Activated CD8-positive, alpha-beta T cell treated with anti-CD3 and anti-CD28 coated beads for 36 hours (primary cell): ENCODE measurements around the gene FBXW11. TPM values are rescaled to one million over a fixed set of nuclear protein-coding genes. Genes with fewer than 3 reads are reported as not detected.

ENCODE experiments used
- ATAC-seq: fragments of 200-7000 bp; cut with Tn5 transposase; one replicate; pipeline ENCODE4 v1.10.0; 2021; ENCODE audit warnings: mild to moderate bottlenecking, moderate library complexity
- CTCF ChIA-PET: fragments of 350-600 bp; sonication (Branson Sonifier 250); formaldehyde crosslinking; loops from one replicate; lab custom pipeline; 2021; ENCODE audit warnings: antibody characterized with exemption; lab: Charles Lee
- POLR2A ChIA-PET: fragments of 350-600 bp; sonication (Branson Sonifier 250); formaldehyde crosslinking; loops from one replicate; lab custom pipeline; 2021; ENCODE audit warnings: antibody characterized with exemption; lab: Charles Lee
- DNase-seq: peaks from one replicate; pipeline ENCODE4 v3.0.0-alpha.2; 2020
- H3K27ac Mint-ChIP-seq: one replicate; pipeline ENCODE4 v1.8.0; 2021; ENCODE audit warnings: mild to moderate bottlenecking, mixed read lengths
- H3K27me3 Mint-ChIP-seq: one replicate; pipeline ENCODE4 v1.8.0; 2021; ENCODE audit warnings: mixed read lengths
- H3K36me3 Mint-ChIP-seq: one replicate; pipeline ENCODE4 v1.8.0; 2021; ENCODE audit warnings: low read depth, mixed read lengths
- H3K4me1 Mint-ChIP-seq: one replicate; pipeline ENCODE4 v1.8.0; 2021; ENCODE audit warnings: low read depth, mixed read lengths
- H3K4me3 Mint-ChIP-seq: one replicate; pipeline ENCODE4 v1.8.0; 2021; ENCODE audit warnings: mild to moderate bottlenecking, moderate library complexity, mixed read lengths
- H3K9me3 Mint-ChIP-seq: one replicate; pipeline ENCODE4 v1.8.0; 2021; ENCODE audit warnings: mixed read lengths
- intact Hi-C: fragments of 100-400 bp; cut with micrococcal nuclease; formaldehyde crosslinking; loops from one replicate; pipeline ENCODE4 v1.10.0; 2022
- total RNA-seq, 2 experiments: library from RNA; stranded (reverse); gene quantifications; one replicate each; pipeline ENCODE4 v1.2.3, GENCODE V29; 2021
- TF ChIP-seq, protein P1 (sequence below): fragments of 200-600 bp; IDR thresholded peaks from one replicate; pipeline ENCODE4 v1.8.0; 2022; ENCODE audit warnings: antibody characterized with exemption, mild to moderate bottlenecking

The FBXW11 gene
- total RNA-seq, 2 experiments from 2014 or later = 49.3 to 52.6 TPM

DNA sequence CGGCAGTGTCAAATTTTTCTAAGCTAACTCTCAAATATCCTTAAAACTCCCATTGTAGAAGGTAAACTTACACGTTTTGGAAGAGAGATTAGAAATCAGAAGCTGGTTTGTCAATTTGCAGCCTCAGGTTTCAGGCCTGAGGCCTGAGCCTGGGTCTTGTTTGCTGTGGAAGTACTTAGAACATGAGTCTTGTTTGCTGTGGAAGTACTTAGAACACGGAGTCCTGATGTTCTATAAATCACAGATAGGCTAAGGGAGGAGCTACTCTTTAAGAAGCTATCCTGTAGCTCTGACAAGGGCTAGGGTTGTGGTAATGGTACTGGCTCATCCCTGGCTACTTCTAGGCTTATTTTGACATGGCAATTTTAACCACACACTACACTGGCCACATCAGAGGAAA, 97.8 kb downstream of the FBXW11 start:
- DNase-seq = no peak
- H3K9me3 Mint-ChIP-seq = no peaks in the 10 kb centered on the region
- H3K27ac Mint-ChIP-seq = no peak overlapping the region
- ChIA-PET CTCF (interaction anchor here (1.0 to 5.2 kb wide), 19 partner anchors 9 to 1164 kb away, joined by 3 to 41 read pairs (median 3); partner anchors contain the start of genes FBXW11 and FGF18), POLR2A (interaction anchor here (0.9 to 1.1 kb wide), 2 partner anchors 96 to 99 kb away, joined by 3 read pairs; no protein-coding TSS in a partner anchor)
- no peaks in the 10 kb centered on the region for H3K27me3 Mint-ChIP-seq
- intact Hi-C loops = loop anchor here (5.0 kb wide), 4 partner anchors 49 to 426 kb away; partner anchors contain the start of genes FBXW11 and STK10
- H3K4me1 Mint-ChIP-seq = peaks cover 70% of the 10 kb centered on the region
- ATAC-seq = no peak
- TF ChIP-seq, protein P1, sequence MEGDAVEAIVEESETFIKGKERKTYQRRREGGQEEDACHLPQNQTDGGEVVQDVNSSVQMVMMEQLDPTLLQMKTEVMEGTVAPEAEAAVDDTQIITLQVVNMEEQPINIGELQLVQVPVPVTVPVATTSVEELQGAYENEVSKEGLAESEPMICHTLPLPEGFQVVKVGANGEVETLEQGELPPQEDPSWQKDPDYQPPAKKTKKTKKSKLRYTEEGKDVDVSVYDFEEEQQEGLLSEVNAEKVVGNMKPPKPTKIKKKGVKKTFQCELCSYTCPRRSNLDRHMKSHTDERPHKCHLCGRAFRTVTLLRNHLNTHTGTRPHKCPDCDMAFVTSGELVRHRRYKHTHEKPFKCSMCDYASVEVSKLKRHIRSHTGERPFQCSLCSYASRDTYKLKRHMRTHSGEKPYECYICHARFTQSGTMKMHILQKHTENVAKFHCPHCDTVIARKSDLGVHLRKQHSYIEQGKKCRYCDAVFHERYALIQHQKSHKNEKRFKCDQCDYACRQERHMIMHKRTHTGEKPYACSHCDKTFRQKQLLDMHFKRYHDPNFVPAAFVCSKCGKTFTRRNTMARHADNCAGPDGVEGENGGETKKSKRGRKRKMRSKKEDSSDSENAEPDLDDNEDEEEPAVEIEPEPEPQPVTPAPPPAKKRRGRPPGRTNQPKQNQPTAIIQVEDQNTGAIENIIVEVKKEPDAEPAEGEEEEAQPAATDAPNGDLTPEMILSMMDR = no peak
- peaks cover 20% of the 10 kb centered on the region for H3K36me3 Mint-ChIP-seq
- no peak overlapping the region for H3K4me3 Mint-ChIP-seq

DNA sequence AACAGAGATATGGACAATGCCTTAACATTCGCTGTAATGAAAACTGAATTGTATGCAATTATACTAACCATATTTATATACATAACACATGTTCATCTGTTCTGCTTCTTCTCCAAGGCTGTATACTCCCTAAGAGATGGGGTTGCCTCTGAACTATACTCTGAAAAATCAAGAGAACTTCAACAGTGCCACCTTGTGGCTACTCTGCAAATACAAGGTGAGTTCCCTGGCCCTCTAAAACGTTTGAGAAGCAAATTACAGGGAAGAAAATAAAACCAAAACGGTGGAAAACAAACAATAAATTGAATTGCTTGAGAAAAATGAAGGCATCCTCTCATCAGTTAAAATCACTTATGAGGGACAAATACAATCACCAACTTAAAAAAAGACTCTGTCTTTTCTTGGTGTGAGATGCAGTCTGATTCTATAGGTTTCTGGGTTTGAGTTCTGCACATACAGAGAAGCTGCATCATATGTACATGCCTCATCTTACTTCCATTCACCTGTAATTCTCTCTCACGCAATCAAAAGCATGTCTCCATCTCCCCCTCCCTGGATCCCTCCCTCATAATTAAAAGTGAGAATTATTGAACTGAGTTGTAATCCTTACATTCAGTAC, 98.6 kb downstream of the FBXW11 start:
- POLR2A ChIA-PET = interaction anchor here (1.1 to 2.5 kb wide), 2 partner anchors 97 to 99 kb away, joined by 3 to 19 read pairs; partner anchors contain the start of gene FBXW11
- ATAC-seq (peak; percentile 81), DNase-seq (peak; percentile 67)
- H3K36me3 Mint-ChIP-seq = peaks cover 20% of the 10 kb centered on the region
- no peak overlapping the region for H3K4me3 Mint-ChIP-seq
- H3K9me3 Mint-ChIP-seq = no peaks in the 10 kb centered on the region
- intact Hi-C loops = loop anchor here (2.0 to 5.0 kb wide), 5 partner anchors 49 to 489 kb away; partner anchors contain the start of genes FBXW11, FGF18 and STK10
- no peaks in the 10 kb centered on the region for H3K27me3 Mint-ChIP-seq
- peak overlapping the region; percentile 79 for H3K27ac Mint-ChIP-seq
- CTCF ChIA-PET = interaction anchor here (0.7 to 5.2 kb wide), 15 partner anchors 9 to 1163 kb away, joined by 3 to 41 read pairs (median 4); partner anchors contain the start of genes FBXW11 and FGF18
- TF ChIP-seq, protein P1 = peak; percentile 88
- H3K4me1 Mint-ChIP-seq = peaks cover 63% of the 10 kb centered on the region

DNA sequence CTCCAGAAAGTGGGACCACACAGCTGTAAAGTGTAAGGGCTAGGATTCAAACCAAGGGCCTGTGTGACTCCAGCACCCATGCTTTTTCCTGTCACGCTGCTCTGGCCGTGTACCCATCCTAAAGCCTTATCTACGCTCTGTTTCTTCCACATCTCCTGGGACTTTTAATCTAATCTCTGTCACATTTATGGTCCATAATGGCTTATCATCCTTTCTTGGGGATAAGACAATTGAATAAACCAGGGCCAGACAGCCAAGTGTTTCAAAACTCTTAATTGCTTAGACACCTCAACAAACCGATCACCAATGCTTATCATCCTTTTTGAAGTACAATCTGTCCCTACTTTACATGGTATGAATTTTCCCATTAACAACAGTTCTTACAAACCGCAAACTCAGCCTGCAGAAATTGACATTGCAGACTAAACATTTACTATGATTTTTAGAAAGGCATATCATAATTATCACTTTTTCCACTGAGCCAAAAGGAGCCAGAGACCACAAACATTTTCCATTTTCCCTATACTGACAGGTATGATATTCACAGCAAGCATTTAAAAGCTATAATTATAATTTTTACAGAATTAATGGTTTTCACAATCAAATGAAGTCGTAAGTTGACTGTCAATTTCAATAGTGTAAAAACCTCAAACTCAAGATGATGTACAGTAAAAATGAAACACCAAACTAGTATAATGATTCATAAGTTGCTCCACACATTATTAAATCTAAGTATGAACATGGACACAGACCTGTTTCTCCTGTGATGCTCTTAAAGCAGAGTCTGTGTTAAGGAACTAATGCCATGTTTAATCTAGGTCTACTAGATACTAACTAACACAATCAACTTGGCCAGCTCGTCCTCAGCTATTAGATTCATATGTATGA, 99.5 kb downstream of the FBXW11 start:
- Mint-ChIP-seq H3K4me1 (peaks cover 57% of the 10 kb centered on the region), H3K27me3 (no peaks in the 10 kb centered on the region), H3K4me3 (peak overlapping the region; percentile 9), H3K36me3 (peaks cover 20% of the 10 kb centered on the region), H3K9me3 (no peaks in the 10 kb centered on the region), H3K27ac (peak overlapping the region; percentile 79)
- ATAC-seq (peak; percentile 80), DNase-seq (peak; percentile 5)
- intact Hi-C loops = loop anchor here (2.0 to 5.0 kb wide), 5 partner anchors 50 to 488 kb away; partner anchors contain the start of genes FBXW11, FGF18 and STK10
- CTCF ChIA-PET = interaction anchor here (0.6 to 5.2 kb wide), 14 partner anchors 10 to 1162 kb away, joined by 3 to 41 read pairs (median 3); partner anchors contain the start of genes FBXW11 and FGF18
- TF ChIP-seq, protein P1 = no peak
- POLR2A ChIA-PET = interaction anchor here (0.7 to 2.5 kb wide), 6 partner anchors 50 to 493 kb away, joined by 3 to 19 read pairs (median 3); partner anchors contain the start of gene FBXW11

DNA sequence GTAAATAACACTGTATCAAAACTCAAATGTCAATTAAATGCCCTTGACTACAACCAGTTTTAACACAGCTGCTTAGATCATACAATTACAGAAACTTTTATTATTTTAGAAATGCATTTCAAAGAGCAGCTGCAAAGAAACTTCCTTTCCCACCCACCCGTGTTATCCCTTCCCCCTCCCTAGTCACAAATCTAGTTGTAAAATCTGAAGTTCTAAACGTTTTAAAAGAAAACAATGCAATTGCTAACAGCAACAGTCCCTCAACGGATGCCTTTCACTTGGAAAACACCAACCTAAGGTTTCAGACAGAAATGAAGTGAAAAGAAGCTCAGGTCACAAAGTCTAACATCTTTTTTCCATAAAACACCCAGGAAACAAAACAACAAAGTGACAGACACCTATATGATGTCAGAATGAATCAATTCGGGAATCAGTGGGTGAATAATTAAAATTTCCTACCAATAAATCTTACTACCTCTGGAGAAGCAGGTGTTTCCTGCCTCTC, 100.3 kb downstream of the FBXW11 start:
- Mint-ChIP-seq H3K4me3 (peak overlapping the region; percentile 29), H3K36me3 (peaks cover 17% of the 10 kb centered on the region), H3K4me1 (peaks cover 49% of the 10 kb centered on the region), H3K9me3 (no peaks in the 10 kb centered on the region), H3K27ac (peak overlapping the region; percentile 76), H3K27me3 (no peaks in the 10 kb centered on the region)
- POLR2A ChIA-PET = interaction anchor here (0.6 to 2.5 kb wide), 6 partner anchors 24 to 492 kb away, joined by 3 to 19 read pairs (median 3); partner anchors contain the start of gene FBXW11
- TF ChIP-seq, protein P1 = no peak
- intact Hi-C loops = loop anchor here (2.0 to 5.0 kb wide), 5 partner anchors 51 to 487 kb away; partner anchors contain the start of genes FBXW11, FGF18 and STK10
- DNase-seq (peak; percentile 12), ATAC-seq (peak; percentile 3)
- CTCF ChIA-PET = interaction anchor here (0.7 to 5.2 kb wide), 6 partner anchors 9 to 487 kb away, joined by 3 to 41 read pairs (median 4); partner anchors contain the start of genes FBXW11 and FGF18
